K562 treated with DMSO at 1 percent for 48 hours (cell line): ENCODE results near the gene ZNF432. TPM values are rescaled to one million over a fixed set of nuclear protein-coding genes. Genes with fewer than 3 reads are reported as not detected.

Experiments used
- total RNA-seq: library from RNA; unstranded; fragments of 300-600 nt; gene quantifications from 2 replicates; pipeline ENCODE4 v1.2.3, GENCODE V29; 2022; ENCODE audit warnings: low replicate concordance; ENCODE audit errors: extremely low read depth

ZNF432 gene
- not detected in 2 replicates for total RNA-seq

DNA sequence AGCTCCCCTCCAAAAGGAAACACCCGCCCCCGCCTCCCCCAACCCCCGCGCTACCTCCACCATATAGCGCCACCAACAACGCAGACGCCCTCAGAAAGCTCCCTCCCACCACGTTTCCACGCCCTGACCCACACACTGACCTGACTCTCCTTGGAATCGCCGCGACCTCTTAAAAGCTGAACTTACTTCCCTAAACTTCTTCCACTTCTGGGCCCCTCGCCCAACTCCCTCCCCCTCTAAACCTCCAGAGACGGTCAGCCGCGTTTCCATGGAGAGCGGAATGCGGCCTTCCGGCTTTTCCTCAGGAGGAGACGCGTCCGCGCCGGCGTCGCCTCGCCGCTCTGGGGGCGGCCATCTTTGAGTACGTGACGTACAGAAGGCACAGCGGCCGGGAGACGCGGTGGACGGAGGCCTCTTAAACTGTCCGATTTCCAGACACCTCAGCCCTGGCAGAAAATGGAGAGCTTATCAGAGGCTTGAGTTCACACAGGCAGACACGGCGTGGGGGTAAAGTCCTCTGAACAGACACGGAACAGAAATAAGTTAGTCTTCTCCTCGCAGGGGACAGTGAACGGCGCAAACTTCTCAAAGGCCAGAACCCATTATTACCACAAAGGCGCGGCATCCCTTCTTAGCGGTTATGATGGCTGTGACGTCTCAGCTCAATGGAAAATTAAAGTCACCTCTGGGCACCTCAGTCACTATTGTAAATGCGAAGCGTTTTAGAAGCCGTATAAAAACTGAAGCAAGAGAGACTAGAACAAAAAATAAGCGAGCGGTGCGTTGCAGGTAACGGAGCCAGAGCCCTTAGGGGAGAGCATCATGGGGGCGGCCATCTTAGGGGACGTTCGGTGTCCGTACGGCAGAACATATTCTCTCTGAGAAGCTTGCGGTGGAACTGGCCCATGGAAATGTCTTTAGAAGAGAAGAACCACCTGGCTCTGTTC is at the start of gene ZNF432:
ZNF432 (minus strand) TSS at position 284 of the 947 bp plus-strand sequence. CDS start 1,970 bp downstream, outside the sequence.

GRCh38 chr19:52095172-52096014 is 46.8 kb upstream of the ZNF432 start, which contains the start of gene ZNF841:
ZNF841 (minus strand) TSS chr19:52095765; CDS start chr19:52084801, 10,964 bp downstream.

DNA sequence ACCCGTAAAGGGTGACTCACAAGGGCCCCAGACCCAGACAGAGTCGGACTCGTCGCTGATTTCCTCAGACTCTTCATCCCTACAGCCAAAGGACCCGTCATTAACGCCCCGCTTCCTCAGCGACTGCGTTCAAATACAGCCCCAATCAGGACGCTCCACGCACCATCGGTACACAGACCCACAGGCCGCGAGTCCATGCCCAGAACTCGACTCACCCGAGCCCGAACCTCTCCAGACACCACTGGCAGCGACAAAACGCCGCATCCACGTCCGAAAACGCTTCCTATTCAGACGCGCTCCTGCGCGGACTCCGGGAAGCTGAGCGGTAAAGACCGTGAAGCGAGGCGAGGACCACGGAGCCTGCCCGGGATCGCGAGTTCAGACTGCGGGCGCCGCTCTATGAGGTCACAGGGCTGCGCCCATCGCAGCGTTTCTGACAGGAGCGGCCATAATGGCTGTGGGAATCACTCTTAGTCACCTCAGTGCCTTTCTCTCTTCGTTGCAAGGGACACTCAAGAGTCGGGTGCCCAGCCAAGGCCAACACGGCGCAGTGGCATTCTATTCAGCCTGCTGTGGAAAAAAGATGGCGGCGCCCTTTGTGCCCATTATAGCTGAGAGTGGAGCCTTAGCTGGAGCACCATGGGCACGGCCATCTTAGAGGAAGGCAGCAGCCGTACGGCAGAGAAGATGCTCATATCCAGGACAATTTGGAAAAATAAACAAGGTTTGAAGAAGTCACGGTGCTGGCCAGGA is 20.4 kb downstream of the ZNF432 start, which contains the start of gene ZNF614:
ZNF614 (minus strand) TSS at position 353 of the 753 bp plus-strand sequence. CDS start 2,634 bp downstream, outside the sequence.

GRCh38 chr19:52007806-52008557 is 40.7 kb downstream of the ZNF432 start, which contains the start of gene ZNF615:
ZNF615 (minus strand) TSS chr19:52008211; CDS start chr19:52003711, 4,500 bp downstream.

DNA sequence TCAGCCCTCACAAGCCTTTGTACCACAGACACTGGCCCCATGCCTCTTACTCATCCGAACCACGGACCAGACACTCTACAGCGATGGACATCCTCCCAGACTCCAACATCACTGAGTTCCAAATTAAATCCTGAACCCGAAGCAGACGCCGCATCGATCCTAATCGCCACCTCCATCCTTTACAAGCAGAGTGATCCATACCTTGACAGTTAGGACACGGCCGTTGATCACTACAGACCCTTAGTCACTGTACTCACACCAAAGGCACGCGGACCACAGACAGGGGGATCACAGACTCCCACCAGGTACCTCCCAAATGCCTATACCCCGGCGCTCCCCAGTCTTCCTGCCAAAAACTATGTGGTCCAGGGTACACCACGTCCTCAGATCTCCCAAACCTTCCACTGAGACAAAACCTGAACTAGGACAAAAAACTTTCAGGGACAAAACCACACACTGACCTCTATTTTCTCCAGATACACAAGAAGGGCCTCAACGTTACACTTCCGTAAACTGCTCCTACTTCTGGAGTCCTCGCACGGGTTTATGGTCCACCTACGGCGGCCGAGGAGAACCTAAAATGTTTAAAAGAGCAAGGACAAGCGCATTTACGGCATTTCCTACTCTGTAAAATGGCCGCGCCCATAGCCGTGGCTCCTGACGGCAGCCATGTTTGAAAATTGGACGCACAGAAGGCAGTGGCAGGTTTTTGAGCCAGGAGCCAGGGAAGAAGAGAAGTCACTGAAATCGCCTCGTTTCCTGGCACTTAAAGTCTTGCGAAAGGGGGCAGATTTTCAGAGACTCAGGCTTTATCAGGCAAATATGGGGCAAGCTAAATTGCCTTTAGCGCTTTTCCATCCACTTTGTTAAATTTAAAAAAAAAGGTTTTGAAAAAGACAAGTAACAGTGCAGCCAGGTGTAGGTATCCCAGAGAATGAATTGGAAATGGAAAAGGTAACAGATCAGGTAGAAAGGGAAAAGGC is 62.0 kb downstream of the ZNF432 start, which contains the start of gene ZNF350:
ZNF350 (minus strand) TSS at position 532 of the 983 bp plus-strand sequence. CDS start 12,480 bp downstream, outside the sequence.

Other genes with a start within 250 kb of the ZNF432 start
- not detected in 2 replicates for gene ZNF577, start 160.9 kb downstream of the ZNF432 start, total RNA-seq
- gene ZNF649, start 143.8 kb downstream of the ZNF432 start, total RNA-seq, result not detected in 2 replicates
- gene ZNF613, start 121.4 kb downstream of the ZNF432 start, total RNA-seq, result not detected in 2 replicates
- not detected in 2 replicates for gene ZNF350, start 62.0 kb downstream of the ZNF432 start, total RNA-seq
- not detected in 2 replicates for gene ZNF615, start 40.6 kb downstream of the ZNF432 start, total RNA-seq
- not detected in 2 replicates for gene ZNF614, start 20.5 kb downstream of the ZNF432 start, total RNA-seq
- not detected in 2 replicates for gene ZNF841, start 46.9 kb upstream of the ZNF432 start, total RNA-seq
- not detected in 2 replicates for gene ZNF616, start 91.1 kb upstream of the ZNF432 start, total RNA-seq
- not detected in 2 replicates for gene ZNF836, start 122.8 kb upstream of the ZNF432 start, total RNA-seq
- not detected in 2 replicates for gene PPP2R1A, start 141.2 kb upstream of the ZNF432 start, total RNA-seq
- not detected in 2 replicates for gene ZNF766, start 220.7 kb upstream of the ZNF432 start, total RNA-seq
- not detected in 2 replicates for gene ZNF480, start 248.3 kb upstream of the ZNF432 start, total RNA-seq